ENCODE data around the gene GNPTAB. TPM values are rescaled to one million over a fixed set of nuclear protein-coding genes. Genes with fewer than 3 reads are reported as not detected.
A peak's percentile ranks its signal among the peaks of the same experiment; 100 is the strongest.

Gene GNPTAB
- total RNA-seq, 1 donor from 2014 or later: 25.9 TPM

DNA sequence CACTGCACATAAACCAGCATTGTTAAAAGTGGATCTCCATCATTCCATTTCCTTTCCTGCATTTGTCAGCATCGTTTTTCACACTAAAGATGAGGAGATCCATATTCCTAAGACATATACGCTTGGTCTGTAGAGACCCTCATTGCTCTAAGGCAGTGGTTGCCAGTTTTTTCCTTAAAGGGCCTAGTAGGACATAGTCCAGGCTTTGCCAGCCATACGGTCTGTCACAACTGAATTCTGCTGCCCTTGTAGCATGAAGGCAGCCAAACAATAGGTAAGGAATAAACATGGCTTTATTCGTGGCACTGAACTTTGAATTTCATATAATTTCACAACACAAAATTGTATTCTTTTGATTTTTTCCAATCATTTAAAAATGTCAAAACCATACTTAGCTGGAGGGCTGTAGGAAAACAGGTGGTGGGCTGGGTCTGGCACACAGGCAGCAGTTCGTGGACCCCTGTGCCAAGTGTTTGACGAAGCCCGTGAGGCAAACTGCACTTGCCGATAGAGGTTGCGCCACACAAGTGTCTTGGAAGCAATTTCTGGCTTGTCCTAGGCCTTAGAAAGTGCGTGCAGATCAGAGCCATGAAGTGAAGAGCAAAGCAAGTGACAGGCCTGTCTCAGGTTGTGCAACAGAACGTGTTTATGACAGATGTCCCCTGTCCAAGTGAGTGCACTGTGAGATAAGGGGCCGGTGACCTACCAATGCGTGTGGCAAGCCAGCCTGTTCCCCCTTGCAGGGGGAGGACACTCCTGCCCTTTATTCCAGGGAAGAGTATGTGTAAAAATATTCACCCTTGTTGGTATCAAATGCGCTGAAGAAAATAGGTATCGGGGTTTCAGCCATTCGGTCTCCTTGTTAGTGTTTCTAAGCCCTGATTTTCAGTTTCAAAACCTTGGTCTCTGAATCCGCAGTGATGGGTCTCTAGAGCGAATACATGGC is 134.2 kb downstream of the GNPTAB start:
- TF ChIP-seq, protein P1, sequence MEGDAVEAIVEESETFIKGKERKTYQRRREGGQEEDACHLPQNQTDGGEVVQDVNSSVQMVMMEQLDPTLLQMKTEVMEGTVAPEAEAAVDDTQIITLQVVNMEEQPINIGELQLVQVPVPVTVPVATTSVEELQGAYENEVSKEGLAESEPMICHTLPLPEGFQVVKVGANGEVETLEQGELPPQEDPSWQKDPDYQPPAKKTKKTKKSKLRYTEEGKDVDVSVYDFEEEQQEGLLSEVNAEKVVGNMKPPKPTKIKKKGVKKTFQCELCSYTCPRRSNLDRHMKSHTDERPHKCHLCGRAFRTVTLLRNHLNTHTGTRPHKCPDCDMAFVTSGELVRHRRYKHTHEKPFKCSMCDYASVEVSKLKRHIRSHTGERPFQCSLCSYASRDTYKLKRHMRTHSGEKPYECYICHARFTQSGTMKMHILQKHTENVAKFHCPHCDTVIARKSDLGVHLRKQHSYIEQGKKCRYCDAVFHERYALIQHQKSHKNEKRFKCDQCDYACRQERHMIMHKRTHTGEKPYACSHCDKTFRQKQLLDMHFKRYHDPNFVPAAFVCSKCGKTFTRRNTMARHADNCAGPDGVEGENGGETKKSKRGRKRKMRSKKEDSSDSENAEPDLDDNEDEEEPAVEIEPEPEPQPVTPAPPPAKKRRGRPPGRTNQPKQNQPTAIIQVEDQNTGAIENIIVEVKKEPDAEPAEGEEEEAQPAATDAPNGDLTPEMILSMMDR (IDR thresholded peaks at IDR 0.05): no peak
- Mint-ChIP-seq H3K4me3 (ENCODE audit: unreplicated experiment) (peak overlapping the region; percentile 77), H3K27me3 (ENCODE audit: low read depth) (no peaks in the 10 kb centered on the region), H3K9me3 (ENCODE audit: low read depth) (no peaks in the 10 kb centered on the region), H3K36me3 (ENCODE audit: low read depth) (no peaks in the 10 kb centered on the region), H3K27ac (ENCODE audit: unreplicated experiment) (peak overlapping the region; percentile 30), H3K4me1 (ENCODE audit: low read depth) (peaks cover 36% of the 10 kb centered on the region)
- DNase-seq (ENCODE audit: low spot score): no peak

DNA sequence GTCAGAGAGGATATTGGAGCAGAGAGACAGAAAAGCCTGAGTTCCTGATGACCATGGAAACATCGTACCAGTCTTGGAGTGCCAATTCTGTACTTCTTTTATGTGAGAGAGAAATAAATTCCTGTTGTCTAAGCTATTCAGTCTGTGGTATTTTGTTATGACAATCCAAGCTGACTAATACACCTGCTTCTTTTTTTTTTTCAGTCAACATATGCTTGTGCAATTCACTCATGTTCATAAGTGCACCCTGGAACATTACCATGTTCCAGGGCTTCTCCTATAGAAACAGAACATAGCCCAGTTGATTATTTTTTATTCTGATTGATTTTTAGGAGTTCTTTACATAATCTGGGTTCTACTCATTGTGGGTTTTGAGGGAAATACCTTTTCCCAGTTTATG is 135.1 kb downstream of the GNPTAB start:
- Mint-ChIP-seq H3K9me3 (ENCODE audit: low read depth) (no peaks in the 10 kb centered on the region), H3K4me1 (ENCODE audit: low read depth) (peaks cover 30% of the 10 kb centered on the region), H3K36me3 (ENCODE audit: low read depth) (no peaks in the 10 kb centered on the region), H3K27ac (ENCODE audit: unreplicated experiment) (no peak overlapping the region), H3K4me3 (ENCODE audit: unreplicated experiment) (no peak overlapping the region), H3K27me3 (ENCODE audit: low read depth) (no peaks in the 10 kb centered on the region)
- DNase-seq (ENCODE audit: low spot score): no peak
- TF ChIP-seq, protein P1 (IDR thresholded peaks at IDR 0.05): no peak

Other genes starting within 250 kb of the GNPTAB start
- gene MYBPC1, start 236.0 kb downstream of the GNPTAB start, total RNA-seq: not detected in 3 replicates
- 32.1 to 36.3 TPM (median 34.1 TPM) in 3 replicates for gene CHPT1, start 133.3 kb downstream of the GNPTAB start, total RNA-seq
- gene SYCP3, start 91.5 kb downstream of the GNPTAB start, total RNA-seq: 0.05 TPM in 1 of 3 replicates, not detected in the others
- 7.0 to 11.6 TPM (median 9.3 TPM) in 3 replicates for gene DRAM1, start 46.6 kb upstream of the GNPTAB start, total RNA-seq
- gene WASHC3, start 231.0 kb upstream of the GNPTAB start, total RNA-seq: 30.6 to 33.6 TPM (median 33.0 TPM) in 3 replicates

All from chondrocyte (in vitro differentiated cells).